ENCODE measurements around the gene PHF5A. TPM values are rescaled to one million over a fixed set of nuclear protein-coding genes. Genes with fewer than 3 reads are reported as not detected.

Gene PHF5A
- total and polyA plus RNA-seq, 2 donors (not counting 3 experiments of a cell fraction or from before 2014, with no cell fraction given) = 61.1 to 63.7 TPM

DNA sequence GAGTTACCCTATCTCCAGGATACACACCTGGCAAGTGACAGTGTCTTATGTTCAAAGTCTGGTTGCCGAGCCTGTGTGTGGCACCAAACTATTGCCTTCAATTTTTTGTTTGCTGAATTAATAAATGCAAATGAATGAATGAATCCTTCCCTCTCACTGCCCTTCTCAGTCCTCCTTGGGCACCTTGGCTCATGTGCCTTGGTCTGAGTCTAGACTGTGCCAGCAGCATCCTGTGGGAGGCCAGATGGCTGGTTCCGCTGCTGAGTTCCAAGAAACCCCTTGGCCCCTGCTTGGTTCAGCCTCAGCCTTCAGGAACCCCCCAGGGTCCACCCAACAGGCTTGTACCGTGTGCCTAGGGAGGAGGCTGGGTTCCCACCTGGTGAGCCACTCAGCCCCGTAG, 52.9 kb downstream of the PHF5A start:
- intact Hi-C loops (cut with micrococcal nuclease) = no loop called here
- Histone ChIP-seq H3K36me3 (ENCODE audit: control insufficient read depth in 2 of 2, extremely low read depth in 1 of 2, insufficient read depth in 2 of 2, low read length in 2 of 2) (no peaks in the 10 kb centered on the region), H4K20me1 (replicated peaks; ENCODE audit: control insufficient read depth, extremely low read depth, insufficient read depth, low read length) (no peaks in the 10 kb centered on the region), H2AFZ (ENCODE audit: low read depth, low read length) (no peak overlapping the region), H3K4me2 (ENCODE audit: insufficient read depth, low read length) (no peak overlapping the region), H3K4me3 (replicated peaks in 1 of 3; ENCODE audit: insufficient read depth in 1 of 3, low read depth in 1 of 3, low read length in 3 of 3) (no peak overlapping the region), H3K79me2 (ENCODE audit: control insufficient read depth, insufficient read depth, low read length) (peaks cover 8% of the 10 kb centered on the region), H3K27ac (ENCODE audit: insufficient read depth, low read depth, low read length) (no peak overlapping the region), H3K9ac (replicated peaks; ENCODE audit: extremely low read depth, insufficient read depth, low read length) (no peak overlapping the region), H3K9me1 (replicated peaks; ENCODE audit: control insufficient read depth, extremely low read depth, insufficient read depth, low read length) (no peaks in the 10 kb centered on the region), H3K4me1 (ENCODE audit: control insufficient read depth, extremely low read depth, insufficient read depth, low read length) (peaks cover 13% of the 10 kb centered on the region), H3K27me3 (ENCODE audit: control insufficient read depth in 2 of 2, insufficient read depth in 2 of 2, low read length in 2 of 2) (no peaks in the 10 kb centered on the region), H3K9me3 (replicated peaks; ENCODE audit: control insufficient read depth, insufficient read depth, low read length) (no peaks in the 10 kb centered on the region)
- POLR2A ChIA-PET = no interaction called here
- no peak for FAIRE-seq
- no peak for TF ChIP-seq FOS (IDR thresholded peaks at IDR 0.05; ENCODE audit: borderline replicate concordance, insufficient read depth, low read length)
- TF ChIP-seq GATA2 (IDR thresholded peaks at IDR 0.05; ENCODE audit: insufficient read depth, insufficient read length, low read depth, low read length) = no peak
- no peak for TF ChIP-seq POLR2AphosphoS5 (IDR thresholded peaks at IDR 0.05; ENCODE audit: insufficient read depth, low read depth, low read length)
- TF ChIP-seq EZH2 (IDR thresholded peaks at IDR 0.05; ENCODE audit: borderline replicate concordance, low read depth, low read length, severe bottlenecking) = no peak
- no peak for TF ChIP-seq CTCF (IDR thresholded peaks at IDR 0.05; ENCODE audit: extremely low read depth in 1 of 2, insufficient read depth in 1 of 2, low read depth in 1 of 2, low read length in 2 of 2)
- no TSS peak for BruUV-seq (replicated peaks)
- dilution Hi-C loops (cut with MboI; ENCODE audit: extremely low pct_ligation_motif_present, low sequenced_read_pairs) = no loop called here
- DNase-seq (ENCODE audit: low read depth, low spot score) = no peak
- CTCF ChIA-PET = no interaction called here

All from endothelial cell of umbilical vein (primary cell).